ENCODE measurements around the gene RAB40C.

Gene RAB40C

GRCh38 chr16:580946-581498 lies 8.8 kb upstream of the RAB40C start:
- H3K4me3 ChIP-seq (replicated peaks; ENCODE audit: insufficient read depth, low read length) = no peak overlapping the region
- H3K27ac ChIP-seq (replicated peaks) = no peak overlapping the region
- TF ChIP-seq CTCF (IDR thresholded peaks at IDR 0.05; ENCODE audit: insufficient read depth, low read length) = no peak
- no peak for TF ChIP-seq GABPA (IDR thresholded peaks at IDR 0.05; ENCODE audit: low read depth)
- TF ChIP-seq SPI1 (IDR thresholded peaks at IDR 0.05; ENCODE audit: borderline replicate concordance, low read depth) = no peak
- no peak for TF ChIP-seq POLR2AphosphoS5 (IDR thresholded peaks at IDR 0.05; ENCODE audit: low read depth)
- TF ChIP-seq REST (IDR thresholded peaks at IDR 0.05; ENCODE audit: insufficient replicate concordance, low read depth) = no peak

GRCh38 chr16:582218-582613 lies 7.7 kb upstream of the RAB40C start:
- Histone ChIP-seq H3K4me3 (replicated peaks; ENCODE audit: insufficient read depth, low read length) (no peak overlapping the region), H3K27ac (replicated peaks) (no peak overlapping the region), H3K27me3 (ENCODE audit: insufficient read depth, poor library complexity, severe bottlenecking) (no peaks in the 10 kb centered on the region)
- TF ChIP-seq REST (IDR thresholded peaks at IDR 0.05; ENCODE audit: insufficient replicate concordance, low read depth) (no peak), CTCF (IDR thresholded peaks at IDR 0.05; ENCODE audit: insufficient read depth, low read length) (no peak), SPI1 (IDR thresholded peaks at IDR 0.05; ENCODE audit: borderline replicate concordance, low read depth) (no peak), GABPA (IDR thresholded peaks at IDR 0.05; ENCODE audit: low read depth) (no peak), POLR2AphosphoS5 (IDR thresholded peaks at IDR 0.05; ENCODE audit: low read depth) (no peak)
- DNase-seq (ENCODE audit: low read depth in 1 of 2, low spot score in 1 of 2) = no peak

More at GRCh38 chr16:580946-581498, 8.8 kb upstream of the RAB40C start:
- H3K27me3 ChIP-seq (ENCODE audit: insufficient read depth, poor library complexity, severe bottlenecking) = no peaks in the 10 kb centered on the region
- DNase-seq (ENCODE audit: low read depth in 1 of 2, low spot score in 1 of 2) = no peak

- Histone ChIP-seq H3K4me3 (replicated peaks; ENCODE audit: insufficient read depth, low read length) (no peak overlapping the region), H3K27me3 (ENCODE audit: insufficient read depth, poor library complexity, severe bottlenecking) (no peaks in the 10 kb centered on the region), H3K27ac (replicated peaks) (no peak overlapping the region)
- no peak for TF ChIP-seq SPI1 (IDR thresholded peaks at IDR 0.05; ENCODE audit: borderline replicate concordance, low read depth)
- no peak for TF ChIP-seq REST (IDR thresholded peaks at IDR 0.05; ENCODE audit: insufficient replicate concordance, low read depth)
- TF ChIP-seq GABPA (IDR thresholded peaks at IDR 0.05; ENCODE audit: low read depth) = no peak
- no peak for TF ChIP-seq POLR2AphosphoS5 (IDR thresholded peaks at IDR 0.05; ENCODE audit: low read depth)
- TF ChIP-seq CTCF (IDR thresholded peaks at IDR 0.05; ENCODE audit: insufficient read depth, low read length) = no peak
- no peak for DNase-seq (ENCODE audit: low read depth in 1 of 2, low spot score in 1 of 2)
Observed at GRCh38 chr16:582614-583331, 7.1 kb upstream of the RAB40C start.

Measured in HL-60 (cell line).